Fibroblast of skin of right biceps (primary cell): ENCODE data around the gene ACE2.

Experiments
- DNase-seq: peaks from one replicate; pipeline ENCODE4 v3.0.0-alpha.2; 2013

The ACE2 gene

GRCh38 chrX:15570145-15570544 is 30.6 kb downstream of the ACE2 start:
- no peak for DNase-seq

DNA sequence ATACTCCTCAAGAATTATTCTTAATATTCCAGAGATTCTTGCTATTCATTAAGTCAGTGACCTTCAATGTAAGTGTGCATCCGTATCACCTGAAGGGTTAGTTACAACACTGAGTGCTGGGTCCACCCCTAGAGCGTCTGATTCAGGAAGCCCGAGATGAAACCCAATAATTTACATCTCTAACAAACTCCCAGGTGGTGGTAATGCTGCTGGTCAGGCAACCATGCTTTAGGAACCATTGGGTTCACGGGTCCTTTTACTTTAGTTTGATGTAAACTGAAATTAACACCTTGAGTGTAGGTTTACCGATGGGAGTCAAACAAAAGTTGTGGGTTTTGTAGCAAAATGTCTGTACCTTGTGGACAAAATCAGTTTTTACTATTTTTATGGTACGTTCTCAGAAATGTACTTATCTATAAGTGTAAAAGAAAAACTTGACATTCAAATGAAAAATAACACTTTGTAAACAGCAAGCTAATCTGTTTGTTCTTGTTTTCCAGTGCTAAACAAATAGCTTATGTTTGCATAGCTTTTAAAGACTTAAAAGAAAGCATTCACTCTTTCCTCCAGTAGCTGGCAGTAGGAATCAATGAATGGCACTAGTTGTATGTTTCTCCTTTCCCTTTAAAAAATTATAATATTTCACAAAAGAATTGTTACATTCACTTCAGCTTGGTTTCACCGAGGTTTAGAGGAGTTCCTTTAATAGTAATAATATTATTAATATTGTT is 32.7 kb downstream of the ACE2 start:
- DNase-seq = no peak

DNA sequence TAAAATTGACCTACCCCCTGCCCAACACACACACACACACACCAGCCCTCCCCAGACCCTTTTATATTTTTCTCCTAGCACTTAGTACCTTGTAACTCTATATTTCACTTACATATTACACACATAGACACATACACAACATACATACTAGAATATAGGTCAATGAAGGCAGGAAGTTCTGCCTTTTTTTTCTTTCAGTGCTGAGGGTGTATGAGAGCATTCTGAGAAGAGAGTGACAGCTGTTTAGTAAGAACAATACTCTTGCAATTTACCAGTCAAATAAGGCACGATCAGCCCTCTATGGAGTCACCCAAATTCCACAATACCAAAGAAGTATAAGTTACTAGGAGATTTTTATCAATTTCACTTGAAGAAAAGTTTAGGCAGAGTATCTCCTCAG is 33.5 kb downstream of the ACE2 start:
- no peak for DNase-seq

- DNase-seq = no peak
Measured at GRCh38 chrX:15566244-15566643, 34.5 kb downstream of the ACE2 start.

- DNase-seq = peak; percentile 29
Measured at GRCh38 chrX:15564981-15565579, 35.7 kb downstream of the ACE2 start.

DNA sequence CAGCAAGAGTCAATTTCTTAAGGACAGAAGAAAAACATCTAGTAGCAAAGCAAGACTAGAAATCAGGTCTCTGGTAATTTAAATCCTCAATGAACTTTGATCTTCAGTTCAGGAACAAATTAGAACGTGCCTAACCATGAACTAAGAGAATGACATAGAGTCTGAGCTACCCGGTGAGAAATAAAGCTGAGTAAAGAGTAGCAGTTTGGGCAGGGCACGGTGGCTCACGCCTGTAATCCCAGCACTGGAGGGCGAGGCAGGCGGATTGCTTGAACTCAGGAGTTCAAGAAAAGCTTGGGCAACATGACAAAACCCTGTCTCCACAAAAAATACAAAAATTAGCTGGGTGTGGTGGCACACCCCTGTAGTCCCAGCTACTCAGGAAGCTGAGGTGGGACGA is 37.7 kb downstream of the ACE2 start:
- no peak for DNase-seq

- no peak for DNase-seq
Measured at GRCh38 chrX:15560924-15561323, 39.8 kb downstream of the ACE2 start.

- no peak for DNase-seq
Measured at GRCh38 chrX:15559227-15559626, 41.5 kb downstream of the ACE2 start.

GRCh38 chrX:15549189-15550012 is 51.4 kb downstream of the ACE2 start:
- DNase-seq = no peak

- no peak for DNase-seq
Measured at GRCh38 chrX:15547356-15547755, 53.4 kb downstream of the ACE2 start.

DNA sequence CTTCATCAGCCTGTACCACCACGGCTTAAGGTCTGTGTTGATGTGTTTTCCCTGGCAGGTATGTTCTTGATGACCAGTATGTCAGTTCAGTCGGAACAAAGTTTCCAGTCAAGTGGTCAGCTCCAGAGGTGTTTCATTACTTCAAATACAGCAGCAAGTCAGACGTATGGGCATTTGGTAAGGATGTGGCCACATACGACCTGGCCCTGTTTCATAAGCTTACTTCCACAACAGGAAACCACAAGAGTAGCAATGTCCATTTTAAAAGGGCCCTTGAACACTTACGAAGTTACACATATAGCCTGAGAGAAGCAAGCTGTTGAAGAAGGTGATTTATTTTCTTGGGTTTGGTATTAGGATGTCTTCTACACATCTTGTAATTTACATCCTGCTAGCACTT is 54.0 kb downstream of the ACE2 start:
- no peak for DNase-seq

DNA sequence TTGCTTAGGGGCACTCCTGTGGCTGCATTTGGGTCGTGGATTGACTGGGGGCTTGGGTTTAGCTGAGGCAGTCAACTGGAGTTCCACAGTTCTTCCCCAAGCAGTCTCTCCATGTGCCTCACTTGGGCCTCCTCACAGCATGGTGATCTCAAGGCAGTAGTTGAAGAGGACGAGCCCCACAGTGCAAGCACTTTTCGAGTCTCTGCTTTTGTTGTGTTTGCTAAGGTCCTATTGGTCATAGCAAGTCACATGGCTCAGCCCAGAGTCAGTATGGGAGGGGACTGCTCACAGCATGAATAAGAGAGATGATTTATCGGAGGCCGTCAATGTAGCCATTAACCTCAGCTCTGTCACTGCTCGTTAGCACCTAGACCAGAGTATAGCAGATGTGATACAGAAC is 70.4 kb downstream of the ACE2 start:
- no peak for DNase-seq

GRCh38 chrX:15529165-15529564 is 71.6 kb downstream of the ACE2 start:
- DNase-seq = no peak

DNA sequence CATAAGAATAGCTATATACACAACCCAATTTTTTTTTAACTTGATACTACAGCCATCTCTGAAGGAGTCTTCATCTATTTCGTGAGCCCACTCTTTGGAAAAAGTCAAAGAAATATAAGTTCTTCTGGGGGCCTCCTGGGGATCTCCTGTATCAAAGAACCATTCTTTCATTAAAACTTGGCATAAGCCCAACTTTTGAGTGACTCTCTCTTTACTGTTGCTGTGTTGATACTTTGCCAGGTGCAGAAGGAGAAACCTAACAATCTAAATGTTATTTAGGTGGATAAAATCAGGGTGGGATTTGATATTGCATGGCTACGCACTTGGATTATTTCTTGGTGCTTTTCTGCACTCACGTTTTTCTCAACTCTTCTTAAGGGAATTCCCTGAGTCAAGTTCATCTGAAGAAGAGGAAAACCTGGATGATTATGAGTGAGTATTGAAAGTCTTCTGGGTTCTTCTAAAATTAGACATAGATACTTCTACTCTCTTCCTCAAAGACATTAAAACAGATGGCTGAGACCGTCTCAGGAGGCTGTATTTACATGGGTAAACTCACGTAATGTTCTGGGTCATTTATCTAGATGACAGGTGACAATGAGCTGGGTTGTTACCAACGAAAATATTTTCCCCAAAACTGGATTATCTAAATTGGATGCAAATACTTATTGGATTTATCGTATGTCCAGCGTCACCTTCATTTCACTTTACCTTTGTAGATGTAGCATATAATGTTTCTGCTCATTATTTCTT is 74.9 kb downstream of the ACE2 start:
- DNase-seq = no peak

- peak; percentile 22 for DNase-seq
Measured at GRCh38 chrX:15524417-15524816, 76.3 kb downstream of the ACE2 start.

GRCh38 chrX:15523088-15523487 is 77.7 kb downstream of the ACE2 start:
- DNase-seq = no peak

DNA sequence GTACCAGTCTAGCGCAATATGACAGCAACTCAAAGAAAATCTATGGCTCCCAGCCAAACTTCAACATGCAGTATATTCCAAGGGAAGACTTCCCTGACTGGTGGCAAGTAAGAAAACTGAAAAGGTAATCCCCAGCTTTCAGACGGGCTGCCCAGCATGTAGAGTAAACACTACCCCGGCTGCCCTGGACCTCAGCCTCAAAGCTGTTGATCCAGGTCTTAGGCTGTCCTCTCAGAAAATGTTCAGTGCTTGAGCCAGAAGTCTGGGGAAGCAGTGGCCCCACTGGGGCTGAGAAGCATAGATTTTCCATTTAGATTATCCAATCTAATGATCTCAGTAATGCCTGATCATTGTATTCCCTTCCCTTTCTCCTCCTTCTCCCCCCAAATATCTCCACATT is 78.3 kb downstream of the ACE2 start:
- no peak for DNase-seq

DNA sequence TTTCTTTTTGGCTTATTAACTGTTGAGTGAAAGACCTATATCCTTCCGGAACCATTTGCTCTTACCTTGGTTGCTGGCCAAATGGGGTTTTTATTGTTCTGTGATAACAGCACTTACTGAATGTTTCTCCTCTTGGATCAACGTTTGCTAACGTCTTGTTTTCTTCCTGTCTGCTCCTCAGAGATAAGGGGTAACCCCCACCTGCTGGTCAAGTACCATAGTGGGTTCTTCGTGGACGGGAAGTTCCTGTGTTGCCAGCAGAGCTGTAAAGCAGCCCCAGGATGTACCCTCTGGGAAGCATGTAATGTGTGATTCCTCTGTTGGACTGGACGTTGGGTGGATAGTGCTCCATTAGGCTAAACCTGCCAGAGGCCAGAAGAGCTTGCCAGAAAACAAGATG is 84.8 kb downstream of the ACE2 start:
- DNase-seq = no peak

GRCh38 chrX:15514279-15514678 is 86.5 kb downstream of the ACE2 start:
- no peak for DNase-seq

DNA sequence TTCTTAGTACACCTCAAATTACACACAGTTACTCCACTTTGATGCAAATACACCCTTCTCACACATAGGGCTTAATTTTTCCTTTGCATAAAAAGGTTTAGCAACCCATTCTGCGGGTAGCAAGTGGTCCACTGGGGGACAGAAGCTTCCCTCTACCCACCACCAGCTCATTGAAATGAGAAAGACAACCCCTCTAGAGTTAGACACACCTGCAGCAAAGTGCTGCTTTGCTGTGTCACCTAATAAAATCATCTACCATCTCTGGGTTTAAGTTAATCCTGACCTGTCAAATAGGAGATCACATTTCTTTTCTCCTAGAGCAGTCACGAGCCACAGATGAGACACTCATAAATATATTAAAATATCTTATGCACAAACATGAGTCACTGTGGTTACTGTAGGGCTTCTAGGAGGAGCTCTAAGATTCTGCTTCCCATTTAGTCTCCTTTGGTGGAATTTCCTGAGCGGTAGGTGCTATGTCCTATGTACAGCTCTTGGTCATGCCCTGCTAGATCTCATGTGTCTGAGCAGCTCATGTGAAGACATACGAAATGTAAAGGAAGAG is 88.3 kb downstream of the ACE2 start:
- DNase-seq = peak; percentile 15

DNA sequence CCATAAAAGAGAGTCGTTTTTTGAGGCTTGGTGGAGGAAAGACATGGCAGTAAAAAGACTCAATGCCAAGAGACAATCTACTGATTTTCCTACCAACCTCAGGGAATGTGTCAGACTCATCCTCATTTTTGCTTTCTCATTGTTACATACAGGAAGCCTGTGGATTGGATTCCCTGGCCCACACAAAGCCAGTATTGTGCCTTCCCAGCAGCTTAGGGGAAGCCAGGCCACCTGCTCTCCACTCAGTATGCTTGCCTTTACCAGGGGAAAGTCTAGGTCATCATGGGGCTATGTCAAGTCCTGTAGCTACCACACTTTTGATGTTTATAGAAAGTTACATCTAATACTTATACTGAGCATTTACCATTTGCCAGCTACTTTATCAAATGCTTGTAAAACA is 89.2 kb downstream of the ACE2 start:
- DNase-seq = no peak
